Tibial nerve (tissue), 4 donors: ENCODE results near the gene NHSL1. TPM values are rescaled to one million over a fixed set of nuclear protein-coding genes. Genes with fewer than 3 reads are reported as not detected.
A peak's percentile ranks its signal among the peaks of the same experiment; 100 is the strongest.

Experiments
- DNase-seq, 2 donors: peaks; one replicate each; pipeline ENCODE4 v3.0.0-alpha.2; 2019; ENCODE audit warnings: low spot score in 2 of 2
- H3K27ac ChIP-seq, 4 donors: fragments of 200-600 bp; sonication (generic) in 3 of 4; one replicate each; pipeline ENCODE4 v1.5.1; 2017 to 2019; ENCODE audit warnings: mild to moderate bottlenecking in 1 of 4
- H3K27me3 ChIP-seq, 2 donors: fragments of 200-600 bp; sonication (generic) in 1 of 2; one replicate each; pipeline versions ENCODE4 v1.5.1 to v1.6.0; 2017 to 2019
- H3K36me3 ChIP-seq, 3 donors: fragments of 200-600 bp; sonication (generic); one replicate each; pipeline ENCODE4 v1.5.1; 2018 to 2019
- H3K4me1 ChIP-seq, 4 donors: fragments of 200-600 bp; sonication (generic) in 3 of 4; one replicate each; pipeline ENCODE4 v1.5.1; 2017 to 2019
- H3K4me3 ChIP-seq, 4 donors: fragments of 200-600 bp; sonication (generic) in 3 of 4; one replicate each; pipeline ENCODE4 v1.5.1; 2017 to 2019; ENCODE audit warnings: mild to moderate bottlenecking in 1 of 4, moderate library complexity in 1 of 4
- H3K9me3 ChIP-seq, 4 donors: fragments of 200-600 bp; sonication (generic) in 3 of 4; one replicate each; pipeline ENCODE4 v1.5.1; 2017 to 2019
- CTCF ChIP-seq, 5 experiments: fragments of 200-600 bp in 3 of 5; fragments of 450-650 bp in 2 of 5; sonication (generic) in 3 of 5; IDR thresholded peaks; one replicate each; pipeline ENCODE4 v1.5.1; 2016 to 2019; ENCODE audit warnings: antibody characterized with exemption in 5 of 5, mild to moderate bottlenecking in 3 of 5, moderate library complexity in 2 of 5
- EP300 ChIP-seq, 2 donors: sonication (generic); formaldehyde crosslinking; IDR thresholded peaks; one replicate each; pipeline ENCODE4 v1.6.1; 2017; ENCODE audit warnings: antibody characterized with exemption in 2 of 2, mild to moderate bottlenecking in 1 of 2
- POLR2A ChIP-seq, 2 donors: fragments of 450-650 bp; IDR thresholded peaks; one replicate each; pipeline ENCODE4 v1.6.1; 2017; ENCODE audit warnings: antibody characterized with exemption in 2 of 2, mild to moderate bottlenecking in 2 of 2, moderate library complexity in 2 of 2
- WGBS, 2 donors: methylation state at CpG; one replicate each; pipeline ENCODE4 v1.1.5; 2018; 5-methylcytosine and 5-hydroxymethylcytosine counted together
- total RNA-seq, 4 donors: library from RNA; depleted of rRNA; stranded (reverse); fragments of >200 nt; gene quantifications; one replicate each; pipeline ENCODE4 v1.1.0, GENCODE V29; 2016

NHSL1 gene
- total RNA-seq, 4 donors from 2014 or later: 8.6 to 17.3 (median 12.6) TPM

- H3K4me1 ChIP-seq: peaks cover 0 to 2% (median 0%) of the 10 kb centered on the region in 4 donors
- H3K9me3 ChIP-seq: no peaks in the 10 kb centered on the region
- no peak overlapping the region for H3K4me3 ChIP-seq
- 86 to 92% methylated on average over 36 to 48 of the region's 48 CpGs for WGBS, 2 donors
- H3K27me3 ChIP-seq: no peaks in the 10 kb centered on the region
- TF ChIP-seq EP300 (IDR thresholded peaks at IDR 0.05) (no peak), CTCF (IDR thresholded peaks at IDR 0.05) (no peak), POLR2A (IDR thresholded peaks at IDR 0.05) (no peak)
- peaks cover 0 to 24% (median 0%) of the 10 kb centered on the region in 3 donors for H3K36me3 ChIP-seq
- H3K27ac ChIP-seq: no peak overlapping the region
- DNase-seq: no peak
These were observed 75.0 kb downstream of the NHSL1 start for GRCh38 chr6:138424004-138424904.

- no peaks in the 10 kb centered on the region for H3K4me1 ChIP-seq
- peaks cover 0 to 6% (median 0%) of the 10 kb centered on the region in 4 donors for H3K9me3 ChIP-seq
- H3K4me3 ChIP-seq: no peak overlapping the region
- TF ChIP-seq POLR2A (IDR thresholded peaks at IDR 0.05) (no peak), EP300 (IDR thresholded peaks at IDR 0.05) (no peak), CTCF (IDR thresholded peaks at IDR 0.05) (no peak)
- H3K27ac ChIP-seq: peak overlapping the region in 1 of 4 donors; percentile 2
- no peak for DNase-seq
- H3K36me3 ChIP-seq: peaks cover 0 to 38% (median 0%) of the 10 kb centered on the region in 3 donors
- no peaks in the 10 kb centered on the region for H3K27me3 ChIP-seq
These were observed 76.4 kb downstream of the NHSL1 start for GRCh38 chr6:138422861-138423260.

- WGBS, 2 donors: 86 to 95% methylated on average over 10 of the region's 10 CpGs
- H3K4me3 ChIP-seq: no peak overlapping the region
- no peak for DNase-seq
- TF ChIP-seq POLR2A (IDR thresholded peaks at IDR 0.05): no peak
- no peak for TF ChIP-seq EP300 (IDR thresholded peaks at IDR 0.05)
- no peak for TF ChIP-seq CTCF (IDR thresholded peaks at IDR 0.05)
- H3K36me3 ChIP-seq: peaks cover 0 to 50% (median 0%) of the 10 kb centered on the region in 3 donors
- no peak overlapping the region for H3K27ac ChIP-seq
- H3K27me3 ChIP-seq: no peaks in the 10 kb centered on the region
- peaks cover 0 to 8% (median 0%) of the 10 kb centered on the region in 4 donors for H3K9me3 ChIP-seq
- no peaks in the 10 kb centered on the region for H3K4me1 ChIP-seq
These were observed 77.7 kb downstream of the NHSL1 start for GRCh38 chr6:138421608-138422007.

GRCh38 chr6:138421089-138421488, 78.2 kb downstream of the NHSL1 start:
- no peaks in the 10 kb centered on the region for H3K27me3 ChIP-seq
- H3K36me3 ChIP-seq: peaks cover 0 to 50% (median 0%) of the 10 kb centered on the region in 3 donors
- WGBS, 2 donors: 80 to 91% methylated on average over 6 of the region's 6 CpGs
- TF ChIP-seq CTCF (IDR thresholded peaks at IDR 0.05) (no peak), POLR2A (IDR thresholded peaks at IDR 0.05) (no peak), EP300 (IDR thresholded peaks at IDR 0.05) (no peak)
- H3K27ac ChIP-seq: no peak overlapping the region
- H3K9me3 ChIP-seq: peaks cover 0 to 8% (median 0%) of the 10 kb centered on the region in 4 donors
- no peaks in the 10 kb centered on the region for H3K4me1 ChIP-seq
- no peak overlapping the region for H3K4me3 ChIP-seq
- DNase-seq: no peak

- H3K9me3 ChIP-seq: peaks cover 0 to 8% (median 0%) of the 10 kb centered on the region in 4 donors
- no peaks in the 10 kb centered on the region for H3K27me3 ChIP-seq
- H3K27ac ChIP-seq: no peak overlapping the region
- 97 to 100% methylated on average over 4 of the region's 4 CpGs for WGBS, 2 donors
- H3K4me3 ChIP-seq: no peak overlapping the region
- TF ChIP-seq CTCF (IDR thresholded peaks at IDR 0.05) (no peak), EP300 (IDR thresholded peaks at IDR 0.05) (no peak)
- H3K36me3 ChIP-seq: peaks cover 0 to 56% (median 0%) of the 10 kb centered on the region in 3 donors
- no peak for DNase-seq
- no peaks in the 10 kb centered on the region for H3K4me1 ChIP-seq
These were observed 78.9 kb downstream of the NHSL1 start for GRCh38 chr6:138420356-138420755.
